HEK293 (cell line): ENCODE results near the gene NEUROG3.

Source experiments
- CTCF ChIA-PET: fragments of 350-600 bp; formaldehyde crosslinking; extraction: SDS; loops from one replicate; lab custom pipeline; 2021; ENCODE audit warnings: antibody characterized with exemption; lab: Yijun Ruan, JAX
- POLR2A ChIA-PET: fragments of 300-600 bp; formaldehyde crosslinking; extraction: SDS; loops from one replicate; lab custom pipeline; 2020; ENCODE audit warnings: antibody characterized with exemption, inconsistent platforms; lab: Yijun Ruan, JAX
- H3K27ac ChIP-seq: fragments of 200-500 bp; sonication (Bioruptor generic); 2 replicates; pipeline ENCODE4 v1.5.1; 2014; ENCODE audit warnings: low read depth, low read length, control low read depth, inconsistent platforms; ENCODE audit errors: extremely low read depth
- H3K36me3 ChIP-seq, 2 experiments: fragments of 200-500 bp in 1 of 2; sonication (Bioruptor generic) in 1 of 2; 1 replicate in 1 of 2; 2 replicates in 1 of 2; pipeline ENCODE4 v1.5.1; 2014 to 2017; ENCODE audit warnings: inconsistent platforms in 2 of 2, low read length in 2 of 2; ENCODE audit not compliant: control insufficient read depth in 2 of 2, insufficient read depth in 1 of 2
- H3K4me1 ChIP-seq: fragments of 200-500 bp; sonication (Bioruptor generic); 2 replicates; pipeline ENCODE4 v1.5.1; 2014; ENCODE audit warnings: mild to moderate bottlenecking, low read length, inconsistent platforms; ENCODE audit not compliant: control insufficient read depth, insufficient read depth
- H3K4me3 ChIP-seq: 2 replicates; pipeline ENCODE4 v1.5.1; 2011; ENCODE audit warnings: low read depth, mild to moderate bottlenecking, control low read depth, low read length, moderate library complexity
- H3K9me3 ChIP-seq: fragments of 200-500 bp; sonication (Bioruptor generic); 2 replicates; pipeline ENCODE4 v1.5.1; 2014; ENCODE audit warnings: low read depth, low read length, inconsistent platforms; ENCODE audit not compliant: control insufficient read depth, insufficient read depth
- KLF1 ChIP-seq: fragments of 450-650 bp; formaldehyde crosslinking; IDR thresholded peaks from 2 replicates; pipeline ENCODE4 v1.5.1; 2016; ENCODE audit warnings: missing biosample characterization, missing genetic modification characterization
- PRDM1 ChIP-seq: fragments of 450-650 bp; formaldehyde crosslinking; IDR thresholded peaks from 2 replicates; pipeline ENCODE4; 2016; ENCODE audit warnings: missing biosample characterization, missing genetic modification characterization
- TCF7L2 ChIP-seq: IDR thresholded peaks from 2 replicates; pipeline ENCODE4 v1.6.1; 2011; ENCODE audit warnings: low read depth, mild to moderate bottlenecking, inconsistent platforms, low read length, moderate library complexity, borderline replicate concordance
- TRIM28 ChIP-seq: IDR thresholded peaks from 2 replicates; pipeline ENCODE4 v1.6.1; 2011; ENCODE audit warnings: low read length, control low read depth, borderline replicate concordance
- ZBTB21 ChIP-seq: fragments of 450-650 bp; formaldehyde crosslinking; IDR thresholded peaks from 2 replicates; pipeline ENCODE4 v1.5.1; 2017; ENCODE audit warnings: missing biosample characterization, missing genetic modification characterization
- ZBTB8A ChIP-seq: fragments of 450-650 bp; formaldehyde crosslinking; IDR thresholded peaks from 2 replicates; pipeline ENCODE4 v1.5.1; 2016; ENCODE audit warnings: missing biosample characterization, missing genetic modification characterization
- ZNF112 ChIP-seq: fragments of 450-650 bp; formaldehyde crosslinking; IDR thresholded peaks from 2 replicates; pipeline ENCODE4 v1.5.0; 2017; ENCODE audit warnings: missing biosample characterization, missing genetic modification characterization
- ZNF133 ChIP-seq: fragments of 450-650 bp; formaldehyde crosslinking; IDR thresholded peaks from 2 replicates; pipeline ENCODE4 v1.5.1; 2016; ENCODE audit warnings: missing biosample characterization, missing genetic modification characterization
- ZNF202 ChIP-seq: fragments of 450-650 bp; formaldehyde crosslinking; IDR thresholded peaks from 2 replicates; pipeline ENCODE4 v1.5.1; 2016; ENCODE audit warnings: missing biosample characterization, missing genetic modification characterization, borderline replicate concordance
- ZNF274 ChIP-seq, 2 experiments: fragments of 200-500 bp in 1 of 2; fragments of 450-650 bp in 1 of 2; sonication (Bioruptor generic) in 1 of 2; formaldehyde crosslinking in 1 of 2; IDR thresholded peaks; 2 replicates each; pipeline versions ENCODE4 v1.5.1 to v1.6.1; 2014 to 2016; ENCODE audit warnings: borderline replicate concordance in 1 of 2, inconsistent platforms in 1 of 2, low read length in 1 of 2, missing biosample characterization in 1 of 2, missing genetic modification characterization in 1 of 2
- ZNF280D ChIP-seq: fragments of 450-650 bp; formaldehyde crosslinking; IDR thresholded peaks from 2 replicates; pipeline ENCODE4 v1.5.1; 2016; ENCODE audit warnings: missing biosample characterization, missing genetic modification characterization
- ZNF335 ChIP-seq: fragments of 450-650 bp; formaldehyde crosslinking; conservative IDR thresholded peaks from 2 replicates; pipeline ENCODE4 v1.5.1; 2016; ENCODE audit warnings: missing biosample characterization, missing genetic modification characterization
- ZNF510 ChIP-seq: fragments of 450-650 bp; formaldehyde crosslinking; IDR thresholded peaks from 2 replicates; pipeline ENCODE4 v1.5.1; 2018; ENCODE audit warnings: mild to moderate bottlenecking, missing genetic modification characterization, missing biosample characterization; ENCODE audit not compliant: insufficient replicate concordance
- ZNF658 ChIP-seq: fragments of 450-650 bp; formaldehyde crosslinking; IDR thresholded peaks from 2 replicates; pipeline ENCODE4; 2016; ENCODE audit warnings: missing biosample characterization, missing genetic modification characterization
- ZNF707 ChIP-seq: fragments of 450-650 bp; formaldehyde crosslinking; IDR thresholded peaks from 2 replicates; pipeline ENCODE4 v1.5.1; 2016; ENCODE audit warnings: missing biosample characterization, missing genetic modification characterization
- ZNF768 ChIP-seq: fragments of 450-650 bp; formaldehyde crosslinking; IDR thresholded peaks from 2 replicates; pipeline ENCODE4 v1.5.1; 2018; ENCODE audit warnings: missing biosample characterization, mild to moderate bottlenecking, missing genetic modification characterization
- ZNF777 ChIP-seq: fragments of 450-650 bp; formaldehyde crosslinking; IDR thresholded peaks from 2 replicates; pipeline ENCODE4 v1.5.1; 2017; ENCODE audit warnings: missing biosample characterization, missing genetic modification characterization, borderline replicate concordance
- ZSCAN5A ChIP-seq: fragments of 450-650 bp; formaldehyde crosslinking; IDR thresholded peaks from 2 replicates; pipeline ENCODE4 v1.5.1; 2016; ENCODE audit warnings: missing biosample characterization, missing genetic modification characterization
- ZXDB ChIP-seq: fragments of 450-650 bp; formaldehyde crosslinking; IDR thresholded peaks from 2 replicates; pipeline ENCODE4 v1.5.1; 2016; ENCODE audit warnings: missing biosample characterization, missing genetic modification characterization
- TF ChIP-seq, protein P1 (sequence below): fragments of 450-650 bp; formaldehyde crosslinking; optimal IDR thresholded peaks from 2 replicates; pipeline ENCODE3; 2016; ENCODE audit warnings: missing biosample characterization, mild to moderate bottlenecking, missing genetic modification characterization
- TF ChIP-seq, protein P2 (sequence below): fragments of 450-650 bp; IDR thresholded peaks from 2 replicates; pipeline ENCODE4 v1.5.1; 2018; ENCODE audit warnings: missing biosample characterization, mild to moderate bottlenecking, missing genetic modification characterization

The NEUROG3 gene

DNA sequence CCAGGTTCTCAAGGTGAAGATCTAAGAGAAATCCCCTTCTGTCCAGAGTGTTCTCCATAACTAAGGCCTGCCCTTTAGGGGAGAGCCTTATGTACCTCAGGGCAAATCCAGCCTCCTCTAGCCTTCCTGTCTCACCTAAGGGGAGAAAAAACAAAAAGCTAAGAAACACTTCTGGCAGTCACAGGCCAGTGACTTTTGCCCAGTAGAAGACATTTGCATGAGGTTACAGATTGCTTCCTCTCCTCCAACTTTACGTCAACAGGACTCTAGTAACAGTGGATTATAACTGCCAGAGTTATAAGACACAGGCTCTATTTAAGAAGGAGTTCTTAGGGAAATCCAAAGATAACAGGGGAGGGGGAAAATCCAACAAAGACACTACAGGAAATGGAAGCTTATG lies 40.9 kb upstream of the NEUROG3 start:
- CTCF ChIA-PET = interaction anchor here (0.6 to 1.5 kb wide), 5 partner anchors 25 to 351 kb away, joined by 3 to 4 read pairs (median 3); no protein-coding TSS in a partner anchor

DNA sequence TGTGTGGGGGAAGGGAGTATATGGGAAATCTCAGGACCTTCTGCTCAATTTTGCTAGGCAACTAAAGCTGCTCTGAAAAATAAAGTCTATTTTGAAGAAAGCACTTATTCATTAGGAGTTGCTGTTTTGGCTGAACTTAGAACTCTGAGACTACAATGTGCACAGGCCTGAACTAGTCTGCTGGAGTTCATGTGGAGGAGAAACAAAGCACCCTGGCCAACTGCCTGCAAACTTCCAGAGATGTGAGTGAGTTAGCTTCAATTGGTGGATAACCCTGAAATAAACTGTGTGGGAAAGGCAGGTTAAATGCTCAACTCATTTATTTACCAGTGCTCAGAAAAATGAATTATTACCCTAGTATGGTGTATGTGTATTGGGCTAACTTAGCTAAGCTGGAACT lies 39.5 kb upstream of the NEUROG3 start:
- ChIA-PET CTCF (interaction anchor here (0.9 to 1.2 kb wide), 2 partner anchors 16 to 29 kb away, joined by 3 to 4 read pairs; no protein-coding TSS in a partner anchor), POLR2A (no interaction called here)
- H3K4me1 ChIP-seq = no peaks in the 10 kb centered on the region
- no peak overlapping the region for H3K27ac ChIP-seq
- no peaks in the 10 kb centered on the region for H3K9me3 ChIP-seq
- H3K4me3 ChIP-seq = no peak overlapping the region
- TF ChIP-seq TCF7L2 (no peak), ZSCAN5A (no peak), ZXDB (tag by site-specific recombination) (no peak), ZBTB8A (tag by site-specific recombination) (no peak), ZBTB21 (tag by site-specific recombination) (no peak), TRIM28 (no peak), ZNF280D (tag by site-specific recombination) (no peak)
- H3K36me3 ChIP-seq = no peaks in the 10 kb centered on the region

More for the DNA sequence above, 40.9 kb upstream of the NEUROG3 start:
- TF ChIP-seq ZNF768 (tag by site-specific recombination) (no peak), ZNF707 (no peak), ZNF777 (tag by site-specific recombination) (no peak), ZNF335 (no peak), KLF1 (no peak), ZNF658 (tag by site-specific recombination) (no peak), ZNF133 (tag by site-specific recombination) (no peak), ZNF112 (tag by site-specific recombination) (no peak), PRDM1 (no peak), ZNF274 (IDR thresholded peaks at IDR 0.05; ENCODE audit: low read length) (no peak), ZNF274 (tag by site-specific recombination; IDR thresholded peaks at IDR 0.05; ENCODE audit: borderline replicate concordance) (no peak), ZNF510 (tag by site-specific recombination) (no peak), ZNF202 (tag by site-specific recombination) (no peak)
- TF ChIP-seq, protein P1, sequence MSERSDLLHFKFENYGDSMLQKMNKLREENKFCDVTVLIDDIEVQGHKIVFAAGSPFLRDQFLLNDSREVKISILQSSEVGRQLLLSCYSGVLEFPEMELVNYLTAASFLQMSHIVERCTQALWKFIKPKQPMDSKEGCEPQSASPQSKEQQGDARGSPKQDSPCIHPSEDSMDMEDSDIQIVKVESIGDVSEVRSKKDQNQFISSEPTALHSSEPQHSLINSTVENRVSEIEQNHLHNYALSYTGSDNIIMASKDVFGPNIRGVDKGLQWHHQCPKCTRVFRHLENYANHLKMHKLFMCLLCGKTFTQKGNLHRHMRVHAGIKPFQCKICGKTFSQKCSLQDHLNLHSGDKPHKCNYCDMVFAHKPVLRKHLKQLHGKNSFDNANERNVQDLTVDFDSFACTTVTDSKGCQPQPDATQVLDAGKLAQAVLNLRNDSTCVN = no peak
- TF ChIP-seq, protein P2, sequence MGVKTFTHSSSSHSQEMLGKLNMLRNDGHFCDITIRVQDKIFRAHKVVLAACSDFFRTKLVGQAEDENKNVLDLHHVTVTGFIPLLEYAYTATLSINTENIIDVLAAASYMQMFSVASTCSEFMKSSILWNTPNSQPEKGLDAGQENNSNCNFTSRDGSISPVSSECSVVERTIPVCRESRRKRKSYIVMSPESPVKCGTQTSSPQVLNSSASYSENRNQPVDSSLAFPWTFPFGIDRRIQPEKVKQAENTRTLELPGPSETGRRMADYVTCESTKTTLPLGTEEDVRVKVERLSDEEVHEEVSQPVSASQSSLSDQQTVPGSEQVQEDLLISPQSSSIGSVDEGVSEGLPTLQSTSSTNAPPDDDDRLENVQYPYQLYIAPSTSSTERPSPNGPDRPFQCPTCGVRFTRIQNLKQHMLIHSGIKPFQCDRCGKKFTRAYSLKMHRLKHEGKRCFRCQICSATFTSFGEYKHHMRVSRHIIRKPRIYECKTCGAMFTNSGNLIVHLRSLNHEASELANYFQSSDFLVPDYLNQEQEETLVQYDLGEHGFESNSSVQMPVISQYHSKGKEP = no peak
- TF ChIP-seq, all 188 proteins: peak for 0
- POLR2A ChIA-PET = no interaction called here
- no peak overlapping the region for H3K4me3 ChIP-seq
- H3K36me3 ChIP-seq = no peaks in the 10 kb centered on the region
- H3K27ac ChIP-seq = no peak overlapping the region
- H3K9me3 ChIP-seq = no peaks in the 10 kb centered on the region
- no peaks in the 10 kb centered on the region for H3K4me1 ChIP-seq
